Left ventricle myocardium inferior (tissue), 1 donor: ENCODE results near the gene PCNX2. TPM values are rescaled to one million over a fixed set of nuclear protein-coding genes. Genes with fewer than 3 reads are reported as not detected.

ENCODE experiments used
- DNase-seq: peaks from one replicate; pipeline ENCODE4 v3.0.0-alpha.2; 2020
- H3K27ac ChIP-seq: fragments of 200-600 bp; replicated peaks from 2 replicates; pipeline ENCODE4 v1.8.0; 2021
- H3K27me3 ChIP-seq: fragments of 200-600 bp; 2 replicates; pipeline ENCODE4 v1.8.0; 2021; ENCODE audit warnings: low read depth
- H3K36me3 ChIP-seq: fragments of 200-600 bp; 2 replicates; pipeline ENCODE4 v1.8.0; 2021
- H3K4me1 ChIP-seq: fragments of 200-600 bp; 2 replicates; pipeline ENCODE4 v1.8.0; 2021
- H3K4me3 ChIP-seq: fragments of 200-600 bp; 2 replicates; pipeline ENCODE4 v1.8.0; 2021; ENCODE audit warnings: mild to moderate bottlenecking, moderate library complexity
- H3K9me3 ChIP-seq: fragments of 200-600 bp; replicated peaks from 2 replicates; pipeline ENCODE4 v1.8.0; 2021
- CTCF ChIP-seq: fragments of 200-600 bp; IDR thresholded peaks from 2 replicates; pipeline ENCODE4 v1.8.0; 2021; ENCODE audit warnings: antibody characterized with exemption, mild to moderate bottlenecking, borderline replicate concordance
- intact Hi-C: fragments of 100-400 bp; cut with micrococcal nuclease; formaldehyde crosslinking; loops from one replicate; pipeline ENCODE4 v1.11.0; 2022
- total RNA-seq: library from RNA; stranded (reverse); fragmentation: NEBNext Ultra II Directional; extraction: Animal tissue kit (Norgen Biotek cat#: 25700); gene quantifications from one replicate; pipeline ENCODE4 v1.2.1, GENCODE V29; 2021
- donor health status: DM: no; HTN: yes; CAD: no; lungs with severe emphysema.

Gene PCNX2
- total RNA-seq, 1 donor from 2014 or later, result 0.82 TPM

GRCh38 chr1:233157245-233157644 is 138.3 kb downstream of the PCNX2 start:
- no peaks in the 10 kb centered on the region for H3K27me3 ChIP-seq
- no peaks in the 10 kb centered on the region for H3K36me3 ChIP-seq
- H3K9me3 ChIP-seq, result no peaks in the 10 kb centered on the region
- no peak overlapping the region for H3K4me3 ChIP-seq
- no peak for TF ChIP-seq CTCF
- intact Hi-C loops, result no loop called here
- peaks cover 5% of the 10 kb centered on the region for H3K4me1 ChIP-seq
- no peak for DNase-seq
- H3K27ac ChIP-seq, result no peak overlapping the region

- H3K9me3 ChIP-seq, result no peaks in the 10 kb centered on the region
- H3K4me3 ChIP-seq, result no peak overlapping the region
- TF ChIP-seq CTCF, result no peak
- H3K27ac ChIP-seq, result no peak overlapping the region
- H3K4me1 ChIP-seq, result peaks cover 16% of the 10 kb centered on the region
- H3K27me3 ChIP-seq, result no peaks in the 10 kb centered on the region
- DNase-seq, result peak; percentile 42
- intact Hi-C loops, result no loop called here
- H3K36me3 ChIP-seq, result no peaks in the 10 kb centered on the region
These were observed 143.7 kb downstream of the PCNX2 start for GRCh38 chr1:233151861-233152260.

- Histone ChIP-seq H3K9me3 (no peaks in the 10 kb centered on the region), H3K4me1 (no peaks in the 10 kb centered on the region), H3K27ac (no peak overlapping the region), H3K4me3 (no peak overlapping the region), H3K27me3 (no peaks in the 10 kb centered on the region), H3K36me3 (no peaks in the 10 kb centered on the region)
- DNase-seq, result no peak
- intact Hi-C loops, result no loop called here
- TF ChIP-seq CTCF, result no peak
These were observed 151.1 kb downstream of the PCNX2 start for GRCh38 chr1:233144434-233144833.

GRCh38 chr1:233143241-233143640 is 152.3 kb downstream of the PCNX2 start:
- Histone ChIP-seq H3K27me3 (no peaks in the 10 kb centered on the region), H3K27ac (no peak overlapping the region), H3K4me3 (no peak overlapping the region), H3K4me1 (no peaks in the 10 kb centered on the region), H3K9me3 (no peaks in the 10 kb centered on the region), H3K36me3 (no peaks in the 10 kb centered on the region)
- intact Hi-C loops, result no loop called here
- no peak for TF ChIP-seq CTCF
- no peak for DNase-seq

- DNase-seq, result no peak
These were observed 154.6 kb downstream of the PCNX2 start for GRCh38 chr1:233140974-233141373.

More at GRCh38 chr1:233140974-233141373, 154.6 kb downstream of the PCNX2 start:
- H3K27ac ChIP-seq, result peak overlapping the region; percentile 40
- no peaks in the 10 kb centered on the region for H3K9me3 ChIP-seq
- no peak overlapping the region for H3K4me3 ChIP-seq
- intact Hi-C loops, result no loop called here
- TF ChIP-seq CTCF, result no peak
- H3K36me3 ChIP-seq, result no peaks in the 10 kb centered on the region
- no peaks in the 10 kb centered on the region for H3K4me1 ChIP-seq
- no peaks in the 10 kb centered on the region for H3K27me3 ChIP-seq
